Measurements from ENCODE around the gene MAZ.
"Not testable (repeated sequence)": the region's sequence is repeated elsewhere in the genome, so short reads cannot be mapped to it uniquely, and the experiment has no call there.

- not testable (repeated sequence) for TF ChIP-seq CTCF (IDR thresholded peaks at IDR 0.05 in 4 of 5, conservative IDR thresholded peaks at IDR 0.05 in 1 of 5); POLR2A (IDR thresholded peaks at IDR 0.05)
Measured at GRCh38 chr16:29793153-29793552, 13.2 kb upstream of the MAZ start.

All from gastrocnemius medialis (tissue), 4 donors.